Measurements from ENCODE around the gene MAPKAP1.

- TF ChIP-seq CTCF (IDR thresholded peaks at IDR 0.05; ENCODE audit: low read depth, low read length, poor library complexity, severe bottlenecking) (no peak), EZH2phosphoT487 (IDR thresholded peaks at IDR 0.05; ENCODE audit: borderline replicate concordance, low read length) (no peak)
These were observed 15.1 kb downstream of the MAPKAP1 start for GRCh38 chr9:125691869-125692268.
